BLaER1 treated with 17β-estradiol and CSF1 and Interleukin-3, amounts not matched to agents 10 nM and 100 nM (cell line): Measurements from ENCODE around the gene RAB7A.

ENCODE experiments used
- H3K27ac ChIP-seq, 11 experiments: shearing (Covaris generic); formaldehyde crosslinking; 2 replicates each; pipeline ENCODE4 v1.8.1; 2022
- H3K27me3 ChIP-seq, 11 experiments: shearing (Covaris generic); formaldehyde crosslinking; 2 replicates each; pipeline ENCODE4 v1.8.1; 2022
- H3K36me3 ChIP-seq, 11 experiments: shearing (Covaris generic); formaldehyde crosslinking; 2 replicates each; pipeline ENCODE4 v1.8.1; 2022
- H3K4me1 ChIP-seq, 10 experiments: shearing (Covaris generic); formaldehyde crosslinking; 2 replicates each; pipeline ENCODE4 v1.8.1; 2022
- H3K4me2 ChIP-seq, 11 experiments: shearing (Covaris generic); formaldehyde crosslinking; 2 replicates each; pipeline ENCODE4 v1.8.1; 2022
- H3K4me3 ChIP-seq, 10 experiments: shearing (Covaris generic); formaldehyde crosslinking; 2 replicates each; pipeline ENCODE4 v1.8.1; 2022
- H3K9ac ChIP-seq, 11 experiments: shearing (Covaris generic); formaldehyde crosslinking; 2 replicates each; pipeline ENCODE4 v1.8.1; 2022
- H3K9me3 ChIP-seq, 11 experiments: shearing (Covaris generic); formaldehyde crosslinking; replicated peaks in 1 of 11; 2 replicates each; pipeline ENCODE4 v1.8.1; 2022
- H4K20me1 ChIP-seq, 11 experiments: shearing (Covaris generic); formaldehyde crosslinking; 2 replicates each; pipeline ENCODE4 v1.8.1; 2022
- Cebpa-rat ChIP-seq, 11 experiments: shearing (Covaris generic); IDR thresholded peaks; 2 replicates each; pipeline ENCODE4 v1.8.1; 2022

The RAB7A gene

DNA sequence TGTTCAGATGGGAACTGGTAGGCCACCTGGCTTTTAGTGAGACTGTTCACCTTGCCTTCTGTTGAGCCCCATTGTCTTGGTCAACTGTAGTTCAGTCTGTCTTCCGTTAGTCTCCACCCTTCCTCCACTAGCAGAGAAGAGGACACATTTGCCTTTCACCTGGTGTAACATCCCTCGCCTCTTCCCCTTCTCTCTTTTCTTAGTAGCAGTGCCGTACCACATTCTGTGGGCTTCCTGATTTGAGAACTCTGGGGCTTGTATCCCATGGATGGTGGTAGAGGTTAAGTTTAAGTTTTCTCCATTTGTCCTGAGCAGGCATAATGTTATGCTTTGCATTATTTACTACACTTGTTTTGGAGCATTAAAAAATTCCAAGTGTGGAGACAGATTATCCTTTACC lies 49.3 kb downstream of the RAB7A start:
- H3K9ac ChIP-seq: no peak overlapping the region
- peaks cover 63 to 99% (median 85%) of the 10 kb centered on the region in 11 experiments for H4K20me1 ChIP-seq
- no peaks in the 10 kb centered on the region for H3K27me3 ChIP-seq
- no peak for TF ChIP-seq Cebpa-rat (IDR thresholded peaks at IDR 0.05)
- peaks cover 13 to 65% (median 52%) of the 10 kb centered on the region in 11 experiments for H3K36me3 ChIP-seq
- H3K27ac ChIP-seq: no peak overlapping the region
- H3K4me1 ChIP-seq: peaks cover 0 to 37% (median 10%) of the 10 kb centered on the region in 10 experiments; a peak in 13 of 20 replicates
- peak overlapping the region in 4 of 11 experiments; percentile 29 to 42 (median 38); a peak in 5 of 22 replicates for H3K4me2 ChIP-seq
- H3K4me3 ChIP-seq: no peak overlapping the region
- H3K9me3 ChIP-seq: peaks cover 0 to 42% (median 31%) of the 10 kb centered on the region in 11 experiments; a peak in 18 of 22 replicates

DNA sequence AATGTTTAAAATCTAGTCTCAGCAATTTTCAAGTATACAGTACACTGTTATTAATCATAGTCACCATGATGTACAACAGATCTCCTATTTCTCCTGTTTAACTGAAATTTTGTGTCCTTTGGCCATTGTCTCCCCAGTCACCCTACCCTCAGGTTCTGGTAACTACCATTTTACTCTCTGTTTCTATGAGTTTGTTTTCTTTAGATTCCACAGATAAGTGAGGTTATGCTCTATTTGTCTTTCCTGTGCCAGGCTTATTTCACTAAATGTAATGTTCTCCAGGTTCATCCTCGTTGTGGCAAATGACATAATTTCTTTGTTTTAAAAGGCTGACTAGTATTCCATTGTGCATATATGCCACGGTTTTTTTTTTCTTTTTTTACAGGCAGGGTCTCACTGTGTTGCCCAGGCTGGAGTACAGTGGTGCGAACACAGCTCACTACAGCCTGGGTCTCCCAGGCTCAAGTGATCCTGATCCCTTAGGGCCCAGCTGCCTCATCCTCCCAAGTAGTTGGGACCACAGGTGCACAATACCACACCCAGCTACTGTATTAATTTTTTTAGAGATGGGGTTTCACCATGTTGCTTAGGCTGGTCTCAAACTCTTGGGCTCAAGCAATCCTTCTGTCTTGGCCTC lies 50.0 kb downstream of the RAB7A start:
- Histone ChIP-seq H3K4me1 (peaks cover 1 to 45% (median 14%) of the 10 kb centered on the region in 10 experiments; a peak in 17 of 20 replicates), H3K9me3 (peaks cover 0 to 34% (median 23%) of the 10 kb centered on the region in 11 experiments; a peak in 18 of 22 replicates), H3K36me3 (peaks cover 13 to 60% (median 46%) of the 10 kb centered on the region in 11 experiments), H3K9ac (no peak overlapping the region), H3K4me2 (no peak overlapping the region), H3K27ac (no peak overlapping the region), H3K4me3 (no peak overlapping the region), H4K20me1 (peaks cover 69 to 99% (median 85%) of the 10 kb centered on the region in 11 experiments), H3K27me3 (no peaks in the 10 kb centered on the region)
- TF ChIP-seq Cebpa-rat (IDR thresholded peaks at IDR 0.05): no peak

GRCh38 chr3:128780101-128780837 lies 54.3 kb downstream of the RAB7A start:
- H3K4me1 ChIP-seq: peaks cover 40 to 80% (median 47%) of the 10 kb centered on the region in 10 experiments
- no peak overlapping the region for H3K4me3 ChIP-seq
- H4K20me1 ChIP-seq: peaks cover 97 to 100% (median 99%) of the 10 kb centered on the region in 11 experiments
- H3K4me2 ChIP-seq: 0 out of 22 replicates have a peak overlapping the region, but pooled peaks of 2 of the 11 experiments have one; percentile 19 to 32
- H3K36me3 ChIP-seq: peaks cover 13 to 49% (median 30%) of the 10 kb centered on the region in 11 experiments; a peak in 21 of 22 replicates
- TF ChIP-seq Cebpa-rat (IDR thresholded peaks at IDR 0.05): no peak
- no peak overlapping the region for H3K9ac ChIP-seq
- H3K9me3 ChIP-seq: peaks cover 0 to 8% (median 0%) of the 10 kb centered on the region in 11 experiments; a peak in 1 of 22 replicates
- H3K27me3 ChIP-seq: no peaks in the 10 kb centered on the region
- no peak overlapping the region for H3K27ac ChIP-seq

DNA sequence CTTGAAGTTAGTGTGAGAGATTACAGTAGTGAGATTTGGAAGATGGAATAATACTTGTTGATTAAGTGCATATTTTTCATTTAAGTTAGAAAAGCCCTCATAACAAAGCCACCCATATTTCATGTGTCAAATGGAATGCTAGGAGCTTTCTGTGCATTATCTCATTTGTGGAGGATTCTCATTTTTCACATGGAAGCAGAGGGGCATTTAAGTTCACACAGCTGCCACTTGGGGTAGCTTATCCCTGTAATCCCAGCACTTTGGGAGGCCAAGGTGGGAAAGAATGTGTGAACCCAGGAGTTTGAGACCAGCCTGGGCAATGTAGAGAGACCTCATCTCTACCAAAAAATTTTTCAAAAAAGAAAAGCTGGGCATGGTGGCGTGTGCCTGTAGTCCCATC lies 55.2 kb downstream of the RAB7A start:
- Histone ChIP-seq H3K27ac (no peak overlapping the region), H3K9me3 (peaks cover 0 to 4% (median 0%) of the 10 kb centered on the region in 11 experiments; a peak in 1 of 22 replicates), H3K4me3 (no peak overlapping the region), H3K4me1 (peaks cover 43 to 88% (median 54%) of the 10 kb centered on the region in 10 experiments), H3K9ac (no peak overlapping the region), H3K4me2 (peak overlapping the region in 6 of 11 experiments; percentile 3 to 56 (median 12); a peak in 6 of 22 replicates), H4K20me1 (peaks cover 97 to 100% (median 99%) of the 10 kb centered on the region in 11 experiments), H3K36me3 (peaks cover 10 to 41% (median 24%) of the 10 kb centered on the region in 11 experiments; a peak in 21 of 22 replicates), H3K27me3 (no peaks in the 10 kb centered on the region)
- TF ChIP-seq Cebpa-rat (IDR thresholded peaks at IDR 0.05): no peak

- Histone ChIP-seq H4K20me1 (peaks cover 97 to 100% (median 99%) of the 10 kb centered on the region in 11 experiments), H3K27ac (no peak overlapping the region), H3K36me3 (peaks cover 0 to 27% (median 12%) of the 10 kb centered on the region in 11 experiments; a peak in 15 of 22 replicates), H3K4me1 (peaks cover 43 to 95% (median 65%) of the 10 kb centered on the region in 10 experiments), H3K4me3 (no peak overlapping the region), H3K9me3 (no peaks in the 10 kb centered on the region), H3K9ac (no peak overlapping the region), H3K27me3 (no peaks in the 10 kb centered on the region), H3K4me2 (peak overlapping the region in 9 of 11 experiments; percentile 2 to 56 (median 13); a peak in 9 of 22 replicates)
- no peak for TF ChIP-seq Cebpa-rat (IDR thresholded peaks at IDR 0.05)
Observed at GRCh38 chr3:128782282-128783146, 56.5 kb downstream of the RAB7A start.

- H3K4me1 ChIP-seq: peaks cover 54 to 98% (median 78%) of the 10 kb centered on the region in 10 experiments
Observed at GRCh38 chr3:128783774-128784173, 57.8 kb downstream of the RAB7A start.

DNA sequence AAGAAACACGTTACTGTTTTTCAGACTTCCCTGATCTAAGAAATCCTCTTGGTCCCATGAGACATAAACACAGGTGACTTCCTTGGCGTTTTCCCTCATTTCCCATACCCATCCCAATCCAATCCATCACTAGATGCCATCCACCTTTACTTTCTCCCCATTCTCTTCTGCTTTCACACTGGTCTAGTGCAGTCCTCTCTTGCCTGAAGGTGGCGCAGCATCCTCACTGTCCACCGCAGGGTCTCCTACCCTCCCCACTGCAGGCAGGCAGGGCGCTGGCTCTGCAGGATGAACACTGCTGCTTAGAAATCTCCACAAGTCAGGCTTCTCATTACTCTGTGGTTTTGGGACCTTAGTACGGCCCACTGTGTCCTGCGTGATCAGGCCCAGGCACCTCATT lies 58.2 kb downstream of the RAB7A start:
- Histone ChIP-seq H4K20me1 (peaks cover 97 to 100% (median 99%) of the 10 kb centered on the region in 11 experiments), H3K4me1 (peaks cover 59 to 98% (median 82%) of the 10 kb centered on the region in 10 experiments), H3K9me3 (no peaks in the 10 kb centered on the region), H3K4me2 (peak overlapping the region; percentile 46 to 86 (median 65); a peak in 21 of 22 replicates), H3K36me3 (peaks cover 0 to 23% (median 8%) of the 10 kb centered on the region in 11 experiments; a peak in 13 of 22 replicates), H3K9ac (peak overlapping the region in 2 of 11 experiments; percentile 26 to 29; a peak in 2 of 22 replicates), H3K27ac (peak overlapping the region in 6 of 11 experiments; percentile 21 to 54 (median 38); a peak in 6 of 22 replicates), H3K27me3 (no peaks in the 10 kb centered on the region), H3K4me3 (peak overlapping the region in 1 of 10 experiments; percentile 15; a peak in 1 of 20 replicates)
- TF ChIP-seq Cebpa-rat (IDR thresholded peaks at IDR 0.05): no peak

More at GRCh38 chr3:128783774-128784173, 57.8 kb downstream of the RAB7A start:
- Histone ChIP-seq H3K27ac (no peak overlapping the region; a peak in 1 of 22 replicates), H3K9ac (peak overlapping the region in 1 of 11 experiments; percentile 10; a peak in 1 of 22 replicates), H3K36me3 (peaks cover 0 to 23% (median 8%) of the 10 kb centered on the region in 11 experiments; a peak in 14 of 22 replicates), H3K4me2 (peak overlapping the region; percentile 46 to 86 (median 65); a peak in 20 of 22 replicates), H3K4me3 (no peak overlapping the region), H3K9me3 (no peaks in the 10 kb centered on the region), H3K27me3 (no peaks in the 10 kb centered on the region), H4K20me1 (peaks cover 97 to 100% (median 99%) of the 10 kb centered on the region in 11 experiments)
- TF ChIP-seq Cebpa-rat (IDR thresholded peaks at IDR 0.05): no peak

- Histone ChIP-seq H3K4me2 (peak overlapping the region; percentile 46 to 86 (median 74); a peak in 21 of 22 replicates), H3K9me3 (no peaks in the 10 kb centered on the region), H3K27ac (peak overlapping the region in 6 of 11 experiments; percentile 21 to 54 (median 38); a peak in 6 of 22 replicates), H3K36me3 (peaks cover 0 to 23% (median 8%) of the 10 kb centered on the region in 11 experiments; a peak in 13 of 22 replicates), H4K20me1 (peaks cover 98 to 100% (median 99%) of the 10 kb centered on the region in 11 experiments), H3K4me3 (no peak overlapping the region), H3K9ac (no peak overlapping the region), H3K4me1 (peaks cover 63 to 99% (median 88%) of the 10 kb centered on the region in 10 experiments), H3K27me3 (no peaks in the 10 kb centered on the region)
- TF ChIP-seq Cebpa-rat (IDR thresholded peaks at IDR 0.05): peak in 6 of 11 experiments; percentile 41 to 84 (median 50); a peak in 7 of 22 replicates
Observed at GRCh38 chr3:128784843-128785242, 58.9 kb downstream of the RAB7A start.
